Heart left ventricle (tissue), 16 donors: ENCODE results near the gene INO80E. TPM values are rescaled to one million over a fixed set of nuclear protein-coding genes. Genes with fewer than 3 reads are reported as not detected.
"Not testable (repeated sequence)": the region's sequence is repeated elsewhere in the genome, so short reads cannot be mapped to it uniquely, and the experiment has no call there.

Experiments
- ATAC-seq, 4 donors: fragments of 200-7000 bp; cut with Tn5 transposase; one replicate each; pipeline ENCODE4 v1.9.1; 2020 to 2022; ENCODE audit warnings: moderate library complexity in 4 of 4, mild to moderate bottlenecking in 3 of 4, moderate number of reproducible peaks in 1 of 4
- DNase-seq, 5 donors: peaks; one replicate each; pipeline ENCODE4 v3.0.0-alpha.2; 2020
- H3K27ac ChIP-seq, 12 donors: fragments of 200-600 bp; sonication (generic) in 4 of 12; one replicate each; pipeline versions ENCODE4 v1.5.0 to v1.8.0; 2016 to 2022; ENCODE audit warnings: mild to moderate bottlenecking in 2 of 12
- H3K27me3 ChIP-seq, 9 donors: fragments of 200-600 bp; sonication (generic) in 2 of 9; one replicate each; pipeline versions ENCODE4 v1.5.1 to v1.8.0; 2016 to 2022; ENCODE audit warnings: mild to moderate bottlenecking in 3 of 9
- H3K36me3 ChIP-seq, 9 donors: fragments of 200-600 bp; sonication (generic) in 2 of 9; one replicate each; pipeline versions ENCODE4 v1.5.0 to v1.8.0; 2018 to 2022; ENCODE audit warnings: mild to moderate bottlenecking in 2 of 9
- H3K4me1 ChIP-seq, 12 donors: fragments of 200-600 bp; sonication (generic) in 4 of 12; one replicate each; pipeline versions ENCODE4 v1.5.0 to v1.8.0; 2016 to 2022; ENCODE audit warnings: mild to moderate bottlenecking in 3 of 12
- H3K4me3 ChIP-seq, 12 donors: fragments of 200-600 bp; sonication (generic) in 4 of 12; one replicate each; pipeline versions ENCODE4 v1.5.0 to v1.8.0; 2017 to 2022; ENCODE audit warnings: mild to moderate bottlenecking in 9 of 12, moderate library complexity in 4 of 12
- H3K9me3 ChIP-seq, 12 donors: fragments of 200-600 bp; sonication (generic) in 4 of 12; one replicate each; pipeline versions ENCODE4 v1.5.0 to v1.8.0; 2016 to 2022; ENCODE audit warnings: mild to moderate bottlenecking in 1 of 12
- CTCF ChIP-seq, 12 donors: fragments of 200-600 bp; sonication (generic) in 4 of 12; IDR thresholded peaks; one replicate each; pipeline versions ENCODE4 v1.5.0 to v1.8.0; 2018 to 2022; ENCODE audit warnings: antibody characterized with exemption in 12 of 12, mild to moderate bottlenecking in 5 of 12
- POLR2A ChIP-seq, 2 donors: fragments of 450-650 bp; IDR thresholded peaks; one replicate each; pipeline ENCODE4 v1.6.1; 2017; ENCODE audit warnings: antibody characterized with exemption in 2 of 2, mild to moderate bottlenecking in 2 of 2, moderate library complexity in 2 of 2
- WGBS, 4 donors: extraction: QIAGEN DNeasy Blood & Tissue Kit in 2 of 4; methylation state at CpG; one replicate each; pipeline versions ENCODE4 v1.1.5 to v1.1.7; 2013 to 2018; 5-methylcytosine and 5-hydroxymethylcytosine counted together
- intact Hi-C, 10 donors: fragments of 100-400 bp; cut with DNase I; formaldehyde crosslinking; loops; one replicate each; pipeline versions ENCODE4 v1.11.1 to v1.14.2; 2022
- polyA plus RNA-seq, 2 donors: library from polyadenylated mRNA; stranded (reverse); fragments of 200-250 nt; gene quantifications; one replicate each; pipeline ENCODE4 v1.2.3, GENCODE V29; 2013
- total RNA-seq, 9 donors: library from RNA; depleted of rRNA in 2 of 9; stranded (reverse); fragments of >200 nt in 2 of 9; fragmentation: NEBNext Ultra II Directional in 3 of 9; extraction: Animal tissue kit (Norgen Biotek cat#: 25700) in 3 of 9; gene quantifications; one replicate each; pipeline versions ENCODE4 v1.1.0 to v1.2.4, GENCODE V29; 2016 to 2023
- donor health status: ischemic (EF 13 %, LVEDD 7.1; RV severe dilation, severe dysfunction).
- donor health status: healthy with polysubstance abuse.
- donor health status: DM: no; HTN: yes; CAD: no.
- donor health status: DM: no; HTN: no; CAD: no.
- donor health status: ischemic (EF 25% LVEDD 6.9; RV normal size, moderate dysfunction).
- donor health status: ischemic (EF 25% LVEDD 5.7; RV mildly dilated, moderate dysfunction).
- donor health status: healthy.
- donor health status: DM: yes; HTN: yes; CAD: no.
- donor health status: ischemic (EF 35%, LVEDD 5.7; RV mildly dilated, moderate dysfunction).
- donor health status: nonischemic (EF 11% LVEDD 7.7; RV severe dilation, severe dysfunction).
- donor health status: DM: yes; HTN: yes; CAD: no.
- donor health status: PGD.
- donor health status: ischemic (EF 29% LVEDD 5.4; RV normal size, mild dysfunction).
- donor health status: nonischemic (EF 23%, LVEDD 6.1; RV moderate dilation, normal function).

The INO80E gene
- total and polyA plus RNA-seq, 11 donors, result 27.6 to 71.5 (median 33.9) TPM

- 66 to 77% (median 73%) methylated on average over 8 of the region's 8 CpGs for WGBS, 4 donors
- no peak for ATAC-seq
Observed at GRCh38 chr16:30016555-30017276, 20.7 kb downstream of the INO80E start.

GRCh38 chr16:30017277-30017656, 21.2 kb downstream of the INO80E start:
- intact Hi-C loops, result no loop called here
- no peak for DNase-seq
- 96 to 98% (median 97%) methylated on average over 2 of the region's 2 CpGs for WGBS, 4 donors
- no peak for TF ChIP-seq CTCF (IDR thresholded peaks at IDR 0.05)
- TF ChIP-seq POLR2A (IDR thresholded peaks at IDR 0.05), result no peak
- Histone ChIP-seq H3K4me1 (peaks cover 0 to 13% (median 4%) of the 10 kb centered on the region in 12 donors), H3K27me3 (peaks cover 0 to 5% (median under 1%) of the 10 kb centered on the region in 9 donors), H3K27ac (no peak overlapping the region), H3K4me3 (no peak overlapping the region), H3K9me3 (no peaks in the 10 kb centered on the region), H3K36me3 (no peaks in the 10 kb centered on the region)
- ATAC-seq, result no peak

More at GRCh38 chr16:30016555-30017276, 20.7 kb downstream of the INO80E start:
- TF ChIP-seq CTCF (IDR thresholded peaks at IDR 0.05) (no peak), POLR2A (IDR thresholded peaks at IDR 0.05) (no peak)
- Histone ChIP-seq H3K4me1 (peaks cover 0 to 11% (median 4%) of the 10 kb centered on the region in 12 donors), H3K27me3 (peaks cover 3 to 11% (median 6%) of the 10 kb centered on the region in 9 donors), H3K9me3 (no peaks in the 10 kb centered on the region), H3K27ac (no peak overlapping the region), H3K4me3 (no peak overlapping the region), H3K36me3 (no peaks in the 10 kb centered on the region)
- DNase-seq, result peak in 1 of 5 donors; percentile 1
- intact Hi-C loops, result no loop called here

GRCh38 chr16:30017937-30018336, 21.9 kb downstream of the INO80E start:
- intact Hi-C loops, ATAC-seq, H3K9me3 ChIP-seq, DNase-seq, H3K27me3 ChIP-seq, H3K4me3 ChIP-seq, H3K36me3 ChIP-seq, H3K27ac ChIP-seq: not testable (repeated sequence)
- 86 to 95% (median 90%) methylated on average over 4 of the region's 4 CpGs for WGBS, 4 donors
- H3K4me1 ChIP-seq, result peaks cover 0 to 13% (median 4%) of the 10 kb centered on the region in 12 donors

- H3K9me3 ChIP-seq, result no peaks in the 10 kb centered on the region
- no peak for ATAC-seq
- no peaks in the 10 kb centered on the region for H3K27me3 ChIP-seq
- no peak overlapping the region for H3K4me3 ChIP-seq
- WGBS, 4 donors, result 67 to 78% (median 72%) methylated on average over 4 of the region's 4 CpGs
- no peak for TF ChIP-seq CTCF (IDR thresholded peaks at IDR 0.05)
- TF ChIP-seq POLR2A (IDR thresholded peaks at IDR 0.05), result no peak
- H3K4me1 ChIP-seq, result peaks cover 0 to 13% (median 4%) of the 10 kb centered on the region in 12 donors
- peak in 1 of 5 donors; percentile 0 for DNase-seq
- intact Hi-C loops, result no loop called here
- no peak overlapping the region for H3K27ac ChIP-seq
- H3K36me3 ChIP-seq, result no peaks in the 10 kb centered on the region
Observed at GRCh38 chr16:30018731-30019158, 22.7 kb downstream of the INO80E start.
